ENCODE data around the gene HEXD.

DNA sequence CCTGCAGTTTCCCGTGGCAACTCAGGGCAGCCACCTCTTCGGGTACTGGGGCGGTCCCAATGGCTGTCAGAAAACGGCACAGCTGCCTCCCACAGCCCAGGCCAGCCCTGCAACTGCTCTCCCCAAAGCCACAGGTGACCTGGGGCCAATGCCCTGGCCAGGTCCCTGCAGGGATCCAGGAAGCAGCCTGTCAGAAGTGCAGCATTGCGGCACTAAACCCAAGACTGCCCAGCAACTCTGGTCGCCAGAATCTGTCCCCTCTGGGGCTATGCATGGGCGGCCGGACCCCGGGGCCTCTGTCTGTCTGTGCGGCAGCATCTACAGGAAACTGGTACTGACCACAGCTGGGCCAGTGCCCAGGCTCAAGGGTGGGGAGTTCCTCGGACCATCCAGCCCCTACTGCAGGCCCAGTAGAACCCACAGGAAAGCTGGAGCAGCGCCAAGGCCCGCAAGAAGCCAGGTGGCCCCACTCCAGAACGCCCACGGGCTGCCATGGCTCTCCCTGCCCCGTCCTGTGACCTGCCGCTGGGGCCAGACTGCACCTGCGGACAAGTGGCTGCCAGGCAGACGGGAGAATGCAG, 26.9 kb downstream of the HEXD start:
- no peak for TF ChIP-seq FOXA2 (IDR thresholded peaks at IDR 0.05)
- no peak for TF ChIP-seq JUND (IDR thresholded peaks at IDR 0.05)
- TF ChIP-seq TAF1 (conservative IDR thresholded peaks at IDR 0.05), result no peak
- TF ChIP-seq, protein P1, sequence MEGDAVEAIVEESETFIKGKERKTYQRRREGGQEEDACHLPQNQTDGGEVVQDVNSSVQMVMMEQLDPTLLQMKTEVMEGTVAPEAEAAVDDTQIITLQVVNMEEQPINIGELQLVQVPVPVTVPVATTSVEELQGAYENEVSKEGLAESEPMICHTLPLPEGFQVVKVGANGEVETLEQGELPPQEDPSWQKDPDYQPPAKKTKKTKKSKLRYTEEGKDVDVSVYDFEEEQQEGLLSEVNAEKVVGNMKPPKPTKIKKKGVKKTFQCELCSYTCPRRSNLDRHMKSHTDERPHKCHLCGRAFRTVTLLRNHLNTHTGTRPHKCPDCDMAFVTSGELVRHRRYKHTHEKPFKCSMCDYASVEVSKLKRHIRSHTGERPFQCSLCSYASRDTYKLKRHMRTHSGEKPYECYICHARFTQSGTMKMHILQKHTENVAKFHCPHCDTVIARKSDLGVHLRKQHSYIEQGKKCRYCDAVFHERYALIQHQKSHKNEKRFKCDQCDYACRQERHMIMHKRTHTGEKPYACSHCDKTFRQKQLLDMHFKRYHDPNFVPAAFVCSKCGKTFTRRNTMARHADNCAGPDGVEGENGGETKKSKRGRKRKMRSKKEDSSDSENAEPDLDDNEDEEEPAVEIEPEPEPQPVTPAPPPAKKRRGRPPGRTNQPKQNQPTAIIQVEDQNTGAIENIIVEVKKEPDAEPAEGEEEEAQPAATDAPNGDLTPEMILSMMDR (IDR thresholded peaks at IDR 0.05; ENCODE audit: low read depth, low read length, missing input control), result no peak
- TF ChIP-seq RAD21 (IDR thresholded peaks at IDR 0.05), result no peak
- TF ChIP-seq, protein P2, sequence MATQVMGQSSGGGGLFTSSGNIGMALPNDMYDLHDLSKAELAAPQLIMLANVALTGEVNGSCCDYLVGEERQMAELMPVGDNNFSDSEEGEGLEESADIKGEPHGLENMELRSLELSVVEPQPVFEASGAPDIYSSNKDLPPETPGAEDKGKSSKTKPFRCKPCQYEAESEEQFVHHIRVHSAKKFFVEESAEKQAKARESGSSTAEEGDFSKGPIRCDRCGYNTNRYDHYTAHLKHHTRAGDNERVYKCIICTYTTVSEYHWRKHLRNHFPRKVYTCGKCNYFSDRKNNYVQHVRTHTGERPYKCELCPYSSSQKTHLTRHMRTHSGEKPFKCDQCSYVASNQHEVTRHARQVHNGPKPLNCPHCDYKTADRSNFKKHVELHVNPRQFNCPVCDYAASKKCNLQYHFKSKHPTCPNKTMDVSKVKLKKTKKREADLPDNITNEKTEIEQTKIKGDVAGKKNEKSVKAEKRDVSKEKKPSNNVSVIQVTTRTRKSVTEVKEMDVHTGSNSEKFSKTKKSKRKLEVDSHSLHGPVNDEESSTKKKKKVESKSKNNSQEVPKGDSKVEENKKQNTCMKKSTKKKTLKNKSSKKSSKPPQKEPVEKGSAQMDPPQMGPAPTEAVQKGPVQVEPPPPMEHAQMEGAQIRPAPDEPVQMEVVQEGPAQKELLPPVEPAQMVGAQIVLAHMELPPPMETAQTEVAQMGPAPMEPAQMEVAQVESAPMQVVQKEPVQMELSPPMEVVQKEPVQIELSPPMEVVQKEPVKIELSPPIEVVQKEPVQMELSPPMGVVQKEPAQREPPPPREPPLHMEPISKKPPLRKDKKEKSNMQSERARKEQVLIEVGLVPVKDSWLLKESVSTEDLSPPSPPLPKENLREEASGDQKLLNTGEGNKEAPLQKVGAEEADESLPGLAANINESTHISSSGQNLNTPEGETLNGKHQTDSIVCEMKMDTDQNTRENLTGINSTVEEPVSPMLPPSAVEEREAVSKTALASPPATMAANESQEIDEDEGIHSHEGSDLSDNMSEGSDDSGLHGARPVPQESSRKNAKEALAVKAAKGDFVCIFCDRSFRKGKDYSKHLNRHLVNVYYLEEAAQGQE (IDR thresholded peaks at IDR 0.05), result no peak
- peak in 1 of 2 donors; percentile 75 for TF ChIP-seq EGR1 (IDR thresholded peaks at IDR 0.05; ENCODE audit: low read depth in 2 of 2)
- no peak for TF ChIP-seq HNF4G (IDR thresholded peaks at IDR 0.05)

Data from liver (tissue), 3 donors.